ENCODE measurements around the gene SPC25. TPM values are rescaled to one million over a fixed set of nuclear protein-coding genes. Genes with fewer than 3 reads are reported as not detected.
A peak's percentile ranks its signal among the peaks of the same experiment; 100 is the strongest.

Gene SPC25
- total and polyA plus RNA-seq, 2 of the 13 experiments (the other 11 are each of a cell fraction or from before 2014, with no cell fraction given) = 11.3 to 26.5 TPM

- in situ Hi-C loops (cut with HindIII; ENCODE audit: extremely low pct_ligation_motif_present, low pct_unique_long_range_greater_than_20kb) = loop anchor here (25.0 kb wide), 1 partner anchor 776 kb away; no protein-coding TSS in a partner anchor
- Histone ChIP-seq H3K4me1 (ENCODE audit: insufficient read depth, low read length) (no peaks in the 10 kb centered on the region), H3K9me3 (ENCODE audit: low read length) (no peaks in the 10 kb centered on the region), H2AFZ (ENCODE audit: low read length) (no peak overlapping the region), H3K4me2 (ENCODE audit: low read depth, low read length) (no peak overlapping the region), H3K27ac (ENCODE audit: extremely low read length, insufficient read depth, low read length) (no peak overlapping the region), H3K36me3 (replicated peaks in 1 of 2; ENCODE audit: control insufficient read depth in 1 of 2, insufficient read depth in 2 of 2, low read length in 2 of 2) (no peaks in the 10 kb centered on the region), H4K20me1 (ENCODE audit: insufficient read depth, low read length) (no peaks in the 10 kb centered on the region), H3K4me3 (replicated peaks in 1 of 3; ENCODE audit: insufficient read depth in 1 of 3, low read depth in 2 of 3, low read length in 3 of 3) (no peak overlapping the region), H3K27me3 (ENCODE audit: control insufficient read depth in 1 of 2, insufficient read depth in 2 of 2, low read length in 2 of 2) (peaks cover 0 to 51% of the 10 kb centered on the region in 2 experiments; a peak in 4 of 5 replicates), H3K9ac (ENCODE audit: insufficient read depth, low read depth, low read length) (no peak overlapping the region), H3K79me2 (ENCODE audit: insufficient read depth, low read length) (no peaks in the 10 kb centered on the region)
- WGBS (ENCODE audit: low lambda C conversion rate) = 32% methylated on average over 4 of the region's 4 CpGs
- TF ChIP-seq CEBPB (IDR thresholded peaks at IDR 0.05; ENCODE audit: borderline replicate concordance, low read depth, low read length) (peak; percentile 56), SCMH1 (CRISPR knock-in tag; IDR thresholded peaks at IDR 0.05; ENCODE audit: borderline replicate concordance) (no peak), ZSCAN31 (CRISPR knock-in tag; IDR thresholded peaks at IDR 0.05; ENCODE audit: low read depth) (no peak), TOE1 (CRISPR knock-in tag; IDR thresholded peaks at IDR 0.05) (no peak)
- no TSS peak for BruUV-seq (replicated peaks)
- DNase-seq (ENCODE audit: low spot score) (no peak), ATAC-seq (peak; percentile 43; the same call in 2 of the 3 replicates), FAIRE-seq (no peak)
- CTCF ChIA-PET (ENCODE audit: low intra/inter-chr PET ratio, low total read pairs) = no interaction called here
- intact Hi-C loops (cut with micrococcal nuclease; ENCODE audit: unreplicated experiment) = no loop called here
- POLR2A ChIA-PET = no interaction called here
These were observed 23.3 kb upstream of the SPC25 start for GRCh38 chr2:168913495-168913894.

- Histone ChIP-seq H3K27ac (ENCODE audit: extremely low read length, insufficient read depth, low read length) (no peak overlapping the region), H4K20me1 (ENCODE audit: insufficient read depth, low read length) (no peaks in the 10 kb centered on the region), H3K9ac (ENCODE audit: insufficient read depth, low read depth, low read length) (no peak overlapping the region), H3K79me2 (ENCODE audit: insufficient read depth, low read length) (no peaks in the 10 kb centered on the region), H3K9me3 (ENCODE audit: low read length) (no peaks in the 10 kb centered on the region), H3K36me3 (replicated peaks in 1 of 2; ENCODE audit: control insufficient read depth in 1 of 2, insufficient read depth in 2 of 2, low read length in 2 of 2) (no peaks in the 10 kb centered on the region), H2AFZ (ENCODE audit: low read length) (no peak overlapping the region), H3K4me2 (ENCODE audit: low read depth, low read length) (peak overlapping the region; percentile 28; the same call in 1 of the 2 replicates), H3K4me1 (ENCODE audit: insufficient read depth, low read length) (no peaks in the 10 kb centered on the region), H3K27me3 (ENCODE audit: control insufficient read depth in 1 of 2, insufficient read depth in 2 of 2, low read length in 2 of 2) (peaks cover 2 to 56% of the 10 kb centered on the region in 2 experiments; a peak in 4 of 5 replicates), H3K4me3 (replicated peaks in 1 of 3; ENCODE audit: insufficient read depth in 1 of 3, low read depth in 2 of 3, low read length in 3 of 3) (no peak overlapping the region)
- no peak for DNase-seq (ENCODE audit: low spot score)
- ChIA-PET POLR2A (no interaction called here), CTCF (ENCODE audit: low intra/inter-chr PET ratio, low total read pairs) (no interaction called here)
- in situ Hi-C loops (cut with HindIII; ENCODE audit: extremely low pct_ligation_motif_present, low pct_unique_long_range_greater_than_20kb) (loop anchor here (25.0 kb wide), 1 partner anchor 776 kb away; no protein-coding TSS in a partner anchor), intact Hi-C loops (cut with micrococcal nuclease; ENCODE audit: unreplicated experiment) (no loop called here)
- ATAC-seq = peak; percentile 79
- BruUV-seq (replicated peaks) = no TSS peak
- TF ChIP-seq ETV5 (CRISPR knock-in tag; IDR thresholded peaks at IDR 0.05; ENCODE audit: borderline replicate concordance) (no peak), HNRNPLL (IDR thresholded peaks at IDR 0.05; ENCODE audit: low read depth, low read length, poor library complexity, severe bottlenecking) (peak; percentile 69)
- WGBS (ENCODE audit: low lambda C conversion rate) = 53% methylated on average over 21 of the region's 21 CpGs
- no peak for FAIRE-seq
These were observed 22.7 kb upstream of the SPC25 start for GRCh38 chr2:168912901-168913369.

Data from HepG2 (cell line).